Thoracic aorta (tissue), 2 donors: ENCODE data around the gene KTN1. TPM values are rescaled to one million over a fixed set of nuclear protein-coding genes. Genes with fewer than 3 reads are reported as not detected.

Source experiments
- ATAC-seq: fragments of 150-250 bp; one replicate; pipeline ENCODE4 v1.8.0; 2017; ENCODE audit warnings: low read depth; ENCODE audit not compliant: insufficient number of reproducible peaks, low FRiP score
- DNase-seq: peaks from one replicate; pipeline ENCODE4 v3.0.0-alpha.2; 2020; ENCODE audit warnings: low spot score
- H3K27ac ChIP-seq, 2 donors: fragments of 200-600 bp; sonication (generic); 1 replicate in 1 of 2; 2 replicates in 1 of 2; pipeline ENCODE4 v1.5.1; 2016; ENCODE audit warnings: mild to moderate bottlenecking in 2 of 2, moderate library complexity in 2 of 2
- H3K27me3 ChIP-seq: fragments of 200-600 bp; sonication (generic); replicated peaks from 2 replicates; pipeline ENCODE4 v1.6.0; 2016; ENCODE audit warnings: mild to moderate bottlenecking; ENCODE audit not compliant: insufficient read depth
- H3K36me3 ChIP-seq: fragments of 200-600 bp; sonication (generic); one replicate; pipeline ENCODE4 v1.5.1; 2016
- H3K4me1 ChIP-seq, 2 donors: fragments of 200-600 bp; sonication (generic); 1 replicate in 1 of 2; 2 replicates in 1 of 2; pipeline versions ENCODE4 v1.5.1 to v1.6.0; 2016; ENCODE audit warnings: low read depth in 2 of 2, mild to moderate bottlenecking in 1 of 2; ENCODE audit not compliant: control insufficient read depth in 1 of 2
- H3K4me3 ChIP-seq: fragments of 200-600 bp; sonication (generic); 2 replicates; pipeline ENCODE4 v1.5.1; 2016; ENCODE audit warnings: mild to moderate bottlenecking
- H3K9me3 ChIP-seq: fragments of 200-600 bp; sonication (generic); 2 replicates; pipeline ENCODE4 v1.5.1; 2016
- total RNA-seq, 2 donors: library from RNA; depleted of rRNA; stranded (reverse); fragments of >200 nt; gene quantifications; one replicate each; pipeline versions ENCODE4 v1.1.0 to v1.2.3, GENCODE V29; 2016
- TF ChIP-seq, protein P1 (sequence below): fragments of 200-600 bp; sonication (generic); IDR thresholded peaks from one replicate; pipeline ENCODE4 v1.5.1; 2019; ENCODE audit warnings: antibody characterized with exemption

The KTN1 gene
- total RNA-seq, 2 donors from 2014 or later, result 122 to 173 TPM

DNA sequence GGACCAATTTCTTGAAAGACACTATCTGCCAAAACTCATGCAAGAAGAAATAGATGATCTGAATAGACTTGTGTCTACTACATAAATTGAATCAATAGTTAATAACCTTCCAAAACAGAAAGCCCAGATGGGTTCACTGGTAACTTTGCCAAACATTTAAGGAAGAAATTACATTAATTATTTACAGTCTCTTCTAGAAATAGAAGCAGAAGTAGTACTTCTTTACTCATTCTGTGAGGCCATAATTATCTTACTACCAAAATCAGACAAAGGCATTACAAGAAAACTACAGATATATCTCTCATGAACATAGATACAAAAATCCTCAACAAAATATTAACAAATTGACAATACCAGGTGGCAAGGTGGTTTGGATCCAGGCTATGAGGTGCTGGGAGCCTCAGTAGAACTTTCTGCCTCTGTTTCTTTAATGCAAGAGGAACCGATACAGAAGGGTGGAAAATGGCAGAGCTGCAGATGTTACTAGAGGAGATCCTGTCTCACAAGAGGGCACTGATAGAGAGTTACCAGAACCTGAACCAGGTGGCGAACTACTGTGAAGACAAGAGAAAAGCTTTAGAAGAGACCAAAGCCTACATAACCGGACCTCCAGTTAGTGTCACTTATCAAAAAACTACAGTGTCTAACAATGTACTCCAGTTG lies 33.7 kb upstream of the KTN1 start:
- H3K36me3 ChIP-seq, result no peaks in the 10 kb centered on the region
- no peak overlapping the region for H3K4me3 ChIP-seq
- H3K4me1 ChIP-seq, result no peaks in the 10 kb centered on the region
- H3K9me3 ChIP-seq, result no peaks in the 10 kb centered on the region
- DNase-seq, result no peak
- ATAC-seq, result no peak
- TF ChIP-seq, protein P1, sequence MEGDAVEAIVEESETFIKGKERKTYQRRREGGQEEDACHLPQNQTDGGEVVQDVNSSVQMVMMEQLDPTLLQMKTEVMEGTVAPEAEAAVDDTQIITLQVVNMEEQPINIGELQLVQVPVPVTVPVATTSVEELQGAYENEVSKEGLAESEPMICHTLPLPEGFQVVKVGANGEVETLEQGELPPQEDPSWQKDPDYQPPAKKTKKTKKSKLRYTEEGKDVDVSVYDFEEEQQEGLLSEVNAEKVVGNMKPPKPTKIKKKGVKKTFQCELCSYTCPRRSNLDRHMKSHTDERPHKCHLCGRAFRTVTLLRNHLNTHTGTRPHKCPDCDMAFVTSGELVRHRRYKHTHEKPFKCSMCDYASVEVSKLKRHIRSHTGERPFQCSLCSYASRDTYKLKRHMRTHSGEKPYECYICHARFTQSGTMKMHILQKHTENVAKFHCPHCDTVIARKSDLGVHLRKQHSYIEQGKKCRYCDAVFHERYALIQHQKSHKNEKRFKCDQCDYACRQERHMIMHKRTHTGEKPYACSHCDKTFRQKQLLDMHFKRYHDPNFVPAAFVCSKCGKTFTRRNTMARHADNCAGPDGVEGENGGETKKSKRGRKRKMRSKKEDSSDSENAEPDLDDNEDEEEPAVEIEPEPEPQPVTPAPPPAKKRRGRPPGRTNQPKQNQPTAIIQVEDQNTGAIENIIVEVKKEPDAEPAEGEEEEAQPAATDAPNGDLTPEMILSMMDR, result no peak
- no peak overlapping the region for H3K27ac ChIP-seq
- no peaks in the 10 kb centered on the region for H3K27me3 ChIP-seq

DNA sequence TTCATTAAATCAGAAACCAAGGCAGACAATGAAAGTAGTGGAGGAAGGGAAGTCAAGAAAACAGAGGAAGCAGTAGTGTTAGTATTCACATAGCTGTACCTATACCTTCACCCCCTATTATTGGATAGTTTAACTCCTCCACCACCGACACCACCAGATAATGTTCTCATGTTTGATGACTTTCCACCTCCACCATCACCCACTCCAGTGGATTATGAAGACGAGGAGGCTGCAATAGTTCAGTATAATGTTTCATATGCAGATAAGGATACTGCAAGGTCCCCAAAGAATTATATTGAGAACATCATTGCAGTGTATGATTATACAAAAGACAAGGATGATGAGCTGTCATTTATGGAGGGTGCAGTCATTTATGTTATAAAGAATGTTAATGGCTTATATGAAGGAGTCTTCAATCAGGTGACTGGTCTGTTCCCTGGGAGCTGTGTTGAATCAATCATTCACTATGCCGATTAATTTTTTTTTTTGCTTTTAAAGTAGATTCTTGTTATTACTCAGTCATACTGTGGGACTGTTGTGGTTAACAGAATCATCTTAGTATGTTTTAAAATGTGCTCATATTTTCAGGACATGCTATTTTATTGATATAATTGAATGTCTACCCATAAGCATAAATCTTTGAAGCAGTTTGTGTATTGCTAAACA lies 32.2 kb upstream of the KTN1 start:
- DNase-seq (no peak), ATAC-seq (no peak)
- no peak overlapping the region for H3K27ac ChIP-seq
- no peaks in the 10 kb centered on the region for H3K36me3 ChIP-seq
- H3K9me3 ChIP-seq, result no peaks in the 10 kb centered on the region
- no peaks in the 10 kb centered on the region for H3K27me3 ChIP-seq
- TF ChIP-seq, protein P1, result no peak
- no peaks in the 10 kb centered on the region for H3K4me1 ChIP-seq
- no peak overlapping the region for H3K4me3 ChIP-seq

DNA sequence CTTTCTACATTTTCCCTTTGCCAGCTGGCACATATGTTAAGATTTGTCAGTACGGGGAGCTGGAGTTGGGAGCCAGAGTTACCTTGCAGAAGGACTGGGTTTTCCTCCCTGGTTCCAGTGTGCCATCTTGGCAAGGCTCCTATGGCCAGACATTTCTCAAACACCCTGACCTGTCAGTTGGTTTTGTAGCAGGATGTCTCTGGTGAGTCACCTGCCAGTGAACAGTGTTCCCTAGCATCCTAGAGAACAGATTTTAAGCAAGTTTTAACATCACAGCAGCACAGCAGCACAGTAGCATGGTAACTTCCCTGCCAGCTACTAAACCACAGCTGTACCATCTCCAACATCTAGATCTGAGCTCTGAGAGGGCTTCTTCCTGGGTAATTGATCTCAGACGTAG lies 26.2 kb upstream of the KTN1 start:
- Histone ChIP-seq H3K27ac (no peak overlapping the region), H3K36me3 (no peaks in the 10 kb centered on the region), H3K9me3 (no peaks in the 10 kb centered on the region), H3K4me1 (peaks cover 5 to 11% of the 10 kb centered on the region in 2 donors), H3K4me3 (no peak overlapping the region), H3K27me3 (no peaks in the 10 kb centered on the region)
- ATAC-seq (no peak), DNase-seq (no peak)
- TF ChIP-seq, protein P1, result no peak

DNA sequence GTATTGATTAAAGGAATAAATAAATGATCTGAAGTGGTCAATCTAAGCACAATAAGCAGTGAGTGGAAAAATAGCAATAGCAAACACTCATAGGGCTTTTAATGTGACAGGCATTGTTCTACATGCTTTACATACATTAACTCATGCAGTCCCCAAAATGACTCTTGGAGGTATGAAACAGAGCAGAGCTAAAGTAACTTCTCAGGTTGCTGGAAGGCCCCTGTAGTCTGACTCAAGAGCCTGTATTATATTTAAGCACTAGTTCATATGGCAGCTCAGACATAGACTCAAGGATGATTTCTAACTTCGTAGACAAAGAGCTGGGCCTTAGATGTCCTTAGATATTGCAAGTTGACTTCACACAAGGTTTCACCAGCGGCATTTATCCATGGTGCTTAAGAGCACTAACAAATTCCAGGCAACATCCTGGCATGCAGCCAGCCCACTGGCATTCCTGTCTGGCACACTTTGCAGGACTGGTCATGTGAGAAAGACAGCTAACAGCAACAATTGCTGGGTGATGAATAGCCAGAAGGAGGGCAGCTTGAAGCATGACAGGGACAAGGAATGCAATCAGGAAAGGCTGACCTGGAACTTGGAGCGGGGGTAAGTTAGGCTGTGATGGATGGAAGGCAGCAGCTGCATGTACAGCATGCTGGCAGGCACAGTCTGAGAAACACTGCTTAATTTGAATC lies 22.9 kb upstream of the KTN1 start:
- DNase-seq, result no peak

DNA sequence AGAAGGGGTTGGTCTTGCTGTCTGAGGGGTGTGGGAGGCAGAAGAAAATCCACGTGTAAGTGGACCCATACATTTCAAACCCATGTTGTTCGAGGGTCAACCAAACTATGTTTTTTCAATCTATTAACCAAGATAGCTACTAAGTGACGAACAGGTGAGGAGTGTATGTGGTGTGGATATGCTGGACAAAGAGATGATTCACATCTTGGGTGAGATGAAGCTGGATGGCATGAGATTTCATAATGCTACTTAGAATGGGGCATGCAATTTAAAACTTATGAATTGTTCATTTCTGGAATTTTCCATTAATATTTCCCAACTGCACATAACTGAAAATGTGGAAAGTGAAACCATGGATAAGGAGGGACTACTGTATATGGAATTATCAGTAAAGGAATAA lies 17.9 kb upstream of the KTN1 start:
- ATAC-seq, result no peak
- TF ChIP-seq, protein P1, result no peak
- no peak overlapping the region for H3K27ac ChIP-seq
- H3K9me3 ChIP-seq, result no peaks in the 10 kb centered on the region
- peaks cover 5 to 9% of the 10 kb centered on the region in 2 donors for H3K4me1 ChIP-seq
- no peaks in the 10 kb centered on the region for H3K36me3 ChIP-seq
- no peak for DNase-seq
- no peak overlapping the region for H3K4me3 ChIP-seq
- no peaks in the 10 kb centered on the region for H3K27me3 ChIP-seq

More for the DNA sequence above, 22.9 kb upstream of the KTN1 start:
- TF ChIP-seq, protein P1, result no peak
- Histone ChIP-seq H3K36me3 (no peaks in the 10 kb centered on the region), H3K4me3 (no peak overlapping the region), H3K27me3 (no peaks in the 10 kb centered on the region), H3K9me3 (no peaks in the 10 kb centered on the region), H3K4me1 (peaks cover 5 to 11% of the 10 kb centered on the region in 2 donors), H3K27ac (no peak overlapping the region)
- ATAC-seq, result peak; percentile 41
